ENCODE results near the gene KIN. TPM values are rescaled to one million over a fixed set of nuclear protein-coding genes. Genes with fewer than 3 reads are reported as not detected.

The KIN gene
- polyA plus RNA-seq, 3 donors = 3.0 to 4.6 (median 3.1) TPM

GRCh38 chr10:7794251-7795026, 6.6 kb upstream of the KIN start:
- H3K36me3 ChIP-seq (replicated peaks in 1 of 2; ENCODE audit: control insufficient read depth in 1 of 2, insufficient read depth in 2 of 2, low read length in 2 of 2) = peaks cover 34 to 56% of the 10 kb centered on the region in 2 donors
- no peak overlapping the region for H3K4me3 Mint-ChIP-seq

DNA sequence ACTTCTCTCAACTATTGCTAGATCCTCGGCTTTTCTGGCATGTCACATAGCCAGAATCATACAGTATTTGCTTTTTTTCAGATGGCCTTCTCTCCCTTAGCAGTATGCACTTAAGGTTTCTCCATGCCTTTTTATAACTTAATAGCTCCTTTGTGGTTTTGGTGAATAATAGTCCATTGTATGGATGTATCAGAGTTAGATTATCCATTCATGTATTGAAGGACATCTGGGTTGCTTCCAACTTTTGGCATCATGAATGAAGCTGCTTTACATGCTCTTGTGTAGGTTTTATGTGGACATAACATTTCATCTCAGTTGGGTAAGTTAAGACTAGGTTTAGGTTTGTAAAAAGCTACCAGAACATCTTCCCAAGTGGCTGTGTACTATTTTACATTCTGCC, 4.7 kb upstream of the KIN start:
- Histone ChIP-seq H2AFZ (ENCODE audit: insufficient read depth, low read depth, low read length, poor library complexity, severe bottlenecking) (no peak overlapping the region), H3K27me3 (ENCODE audit: control insufficient read depth in 2 of 2, insufficient read depth in 2 of 2, low read length in 2 of 2) (no peaks in the 10 kb centered on the region), H3K4me3 (replicated peaks in 1 of 3; ENCODE audit: low read depth in 2 of 3, low read length in 3 of 3) (no peak overlapping the region), H3K79me2 (ENCODE audit: insufficient read depth, low read length) (peaks cover 94% of the 10 kb centered on the region), H4K20me1 (ENCODE audit: insufficient read depth, low read length) (peaks cover 86% of the 10 kb centered on the region), H3K27ac (ENCODE audit: low read depth in 1 of 2, low read length in 2 of 2) (no peak overlapping the region), H3K4me1 (ENCODE audit: control insufficient read depth in 1 of 2, insufficient read depth in 2 of 2, low read length in 2 of 2) (peaks cover 12 to 17% of the 10 kb centered on the region in 2 donors), H3K36me3 (replicated peaks in 1 of 2; ENCODE audit: control insufficient read depth in 1 of 2, insufficient read depth in 2 of 2, low read length in 2 of 2) (peaks cover 18 to 37% of the 10 kb centered on the region in 2 donors), H3K9ac (ENCODE audit: insufficient read depth, low read length, poor library complexity, severe bottlenecking) (no peak overlapping the region), H3K4me2 (replicated peaks; ENCODE audit: extremely low read depth, low read length, poor library complexity, severe bottlenecking) (no peak overlapping the region), H3K9me3 (replicated peaks in 1 of 2; ENCODE audit: control insufficient read depth in 1 of 2, insufficient read depth in 1 of 2, low read length in 2 of 2) (no peaks in the 10 kb centered on the region)
- peaks cover 36% of the 10 kb centered on the region for H3K4me1 Mint-ChIP-seq
- H3K36me3 Mint-ChIP-seq = peaks cover 20 to 51% of the 10 kb centered on the region in 2 donors
- H3K9me3 Mint-ChIP-seq = peaks cover 0 to 2% (median 0%) of the 10 kb centered on the region in 7 donors
- intact Hi-C loops (cut with micrococcal nuclease) = no loop called here
- H3K27me3 Mint-ChIP-seq (ENCODE audit: low read depth in 3 of 3) = no peaks in the 10 kb centered on the region
- peak overlapping the region in 1 of 7 donors; percentile 22 for H3K27ac Mint-ChIP-seq
- TF ChIP-seq CTCF (IDR thresholded peaks at IDR 0.05) = no peak
- no peak for DNase-seq
- H3K4me3 Mint-ChIP-seq = no peak overlapping the region
- 80% methylated on average over 1 of the region's 1 CpG for WGBS (ENCODE audit: insufficient coverage)

More at GRCh38 chr10:7794251-7795026, 6.6 kb upstream of the KIN start:
- Histone ChIP-seq H3K27me3 (ENCODE audit: control insufficient read depth in 2 of 2, insufficient read depth in 2 of 2, low read length in 2 of 2) (no peaks in the 10 kb centered on the region), H3K4me3 (replicated peaks in 1 of 3; ENCODE audit: low read depth in 2 of 3, low read length in 3 of 3) (no peak overlapping the region), H3K27ac (ENCODE audit: low read depth in 1 of 2, low read length in 2 of 2) (no peak overlapping the region), H3K4me1 (ENCODE audit: control insufficient read depth in 1 of 2, insufficient read depth in 2 of 2, low read length in 2 of 2) (peaks cover 1 to 7% of the 10 kb centered on the region in 2 donors), H3K4me2 (replicated peaks; ENCODE audit: extremely low read depth, low read length, poor library complexity, severe bottlenecking) (no peak overlapping the region), H2AFZ (ENCODE audit: insufficient read depth, low read depth, low read length, poor library complexity, severe bottlenecking) (no peak overlapping the region), H3K9me3 (replicated peaks in 1 of 2; ENCODE audit: control insufficient read depth in 1 of 2, insufficient read depth in 1 of 2, low read length in 2 of 2) (no peaks in the 10 kb centered on the region), H4K20me1 (ENCODE audit: insufficient read depth, low read length) (peaks cover 85% of the 10 kb centered on the region), H3K9ac (ENCODE audit: insufficient read depth, low read length, poor library complexity, severe bottlenecking) (no peak overlapping the region), H3K79me2 (ENCODE audit: insufficient read depth, low read length) (peaks cover 75% of the 10 kb centered on the region)
- Mint-ChIP-seq H3K4me1 (peaks cover 25% of the 10 kb centered on the region), H3K27ac (peak overlapping the region in 2 of 7 donors; percentile 40 to 42), H3K36me3 (peaks cover 34 to 70% of the 10 kb centered on the region in 2 donors), H3K9me3 (peaks cover 0 to 2% (median 0%) of the 10 kb centered on the region in 7 donors), H3K27me3 (ENCODE audit: low read depth in 3 of 3) (no peaks in the 10 kb centered on the region)
- no peak for DNase-seq
- no peak for TF ChIP-seq CTCF (IDR thresholded peaks at IDR 0.05)
- intact Hi-C loops (cut with micrococcal nuclease) = no loop called here
- WGBS (ENCODE audit: insufficient coverage) = no CpG with 5 or more reads among the region's 4 CpGs

Measured in CD14-positive monocyte (primary cell).